ENCODE data around the gene CCDC38. TPM values are rescaled to one million over a fixed set of nuclear protein-coding genes. Genes with fewer than 3 reads are reported as not detected.
A peak's percentile ranks its signal among the peaks of the same experiment; 100 is the strongest.

Gene CCDC38
- total RNA-seq, 1 donor from 2014 or later: not detected

DNA sequence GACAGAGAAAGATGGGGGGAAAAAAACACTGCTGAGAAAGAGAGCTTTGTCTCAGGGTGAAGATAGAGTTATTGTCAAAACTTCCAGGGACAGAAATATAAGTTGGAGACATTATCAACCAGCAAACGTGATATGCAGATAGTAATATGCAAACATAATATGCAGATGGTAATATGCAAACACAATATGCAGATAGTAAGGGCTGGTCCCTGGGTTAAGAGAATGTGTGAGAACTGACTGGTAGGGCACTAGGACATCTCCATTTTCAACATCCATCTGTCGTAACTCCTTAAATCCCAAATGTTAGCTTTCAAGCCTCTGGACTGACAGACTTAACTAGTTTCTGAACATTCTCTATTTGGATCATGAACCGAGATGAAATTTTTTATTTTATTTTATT, 51.5 kb downstream of the CCDC38 start:
- DNase-seq (ENCODE audit: low spot score in 2 of 2) (no peak), FAIRE-seq (no peak)

- no peak for FAIRE-seq
- DNase-seq (ENCODE audit: low spot score in 2 of 2): no peak
Observed at GRCh38 chr12:95887311-95887710, 55.1 kb downstream of the CCDC38 start.

DNA sequence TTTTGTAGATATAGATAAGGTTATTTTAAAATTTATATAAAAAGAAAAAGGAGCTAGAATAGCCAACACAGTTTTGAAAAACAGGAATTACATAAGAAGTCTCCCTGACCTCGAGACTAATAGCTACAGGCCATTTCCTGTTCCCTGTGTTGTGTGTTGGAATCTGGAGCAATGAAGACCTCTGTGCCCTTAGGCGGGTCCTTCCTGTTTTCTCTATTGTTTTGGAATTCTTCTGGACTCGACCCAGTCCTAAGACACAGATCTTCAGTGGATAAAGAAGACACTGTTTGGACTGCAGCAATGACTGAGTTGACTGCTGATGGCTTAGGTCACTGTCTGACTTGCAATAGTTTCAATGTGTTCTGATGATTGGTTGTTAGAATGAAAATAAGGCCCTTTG, 57.4 kb downstream of the CCDC38 start:
- no peak for DNase-seq (ENCODE audit: low spot score in 2 of 2)
- no peak for FAIRE-seq

DNA sequence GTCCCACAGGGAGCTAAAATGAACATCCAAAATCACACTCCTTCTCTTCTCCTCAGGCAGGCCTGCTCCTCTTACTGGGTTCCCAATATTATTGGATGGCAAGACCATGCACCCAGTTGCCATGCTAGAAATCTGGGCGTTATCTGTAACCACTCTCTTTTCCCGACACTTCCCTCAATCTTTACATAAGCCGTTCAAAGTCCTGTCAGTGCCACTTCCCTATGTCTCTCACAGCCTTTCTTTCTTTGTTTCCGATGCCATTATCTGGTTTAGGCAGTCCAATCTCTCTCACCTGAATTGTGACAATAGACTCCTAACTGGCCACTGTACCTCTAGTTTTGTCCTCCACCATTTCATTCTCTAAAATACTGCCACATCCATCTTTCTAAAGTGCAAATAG, 59.5 kb downstream of the CCDC38 start:
- FAIRE-seq (no peak), DNase-seq (ENCODE audit: low spot score in 2 of 2) (no peak)

GRCh38 chr12:95882080-95882479, 60.3 kb downstream of the CCDC38 start:
- FAIRE-seq (no peak), DNase-seq (ENCODE audit: low spot score in 2 of 2) (no peak)

- DNase-seq (ENCODE audit: low spot score in 2 of 2): no peak
- peak; percentile 26 for FAIRE-seq
Observed at GRCh38 chr12:95881331-95881955, 61.0 kb downstream of the CCDC38 start.

DNA sequence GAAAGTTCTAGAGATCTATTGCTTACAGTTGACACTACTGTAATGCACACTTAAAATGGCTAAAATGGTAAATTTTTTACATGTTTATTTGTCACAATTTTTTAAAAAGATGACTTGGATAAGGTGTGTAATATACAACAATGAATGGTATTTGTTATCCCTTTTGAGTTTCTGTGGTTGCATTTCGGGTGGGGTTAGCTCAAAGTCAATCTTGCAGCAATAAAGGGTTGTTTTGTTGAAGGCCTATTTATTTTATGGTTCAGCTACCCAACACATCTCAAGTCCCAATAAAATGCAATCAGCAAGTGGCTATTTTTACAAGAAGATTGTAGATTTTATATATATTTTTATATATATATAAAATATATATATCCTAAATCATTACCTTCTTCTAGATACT, 61.5 kb downstream of the CCDC38 start:
- FAIRE-seq (no peak), DNase-seq (ENCODE audit: low spot score in 2 of 2) (no peak)

- FAIRE-seq: no peak
- no peak for DNase-seq (ENCODE audit: low spot score in 2 of 2)
Observed at GRCh38 chr12:95877622-95878021, 64.8 kb downstream of the CCDC38 start.

GRCh38 chr12:95874452-95874851, 68.0 kb downstream of the CCDC38 start:
- DNase-seq (ENCODE audit: low spot score in 2 of 2) (no peak), FAIRE-seq (no peak)

DNA sequence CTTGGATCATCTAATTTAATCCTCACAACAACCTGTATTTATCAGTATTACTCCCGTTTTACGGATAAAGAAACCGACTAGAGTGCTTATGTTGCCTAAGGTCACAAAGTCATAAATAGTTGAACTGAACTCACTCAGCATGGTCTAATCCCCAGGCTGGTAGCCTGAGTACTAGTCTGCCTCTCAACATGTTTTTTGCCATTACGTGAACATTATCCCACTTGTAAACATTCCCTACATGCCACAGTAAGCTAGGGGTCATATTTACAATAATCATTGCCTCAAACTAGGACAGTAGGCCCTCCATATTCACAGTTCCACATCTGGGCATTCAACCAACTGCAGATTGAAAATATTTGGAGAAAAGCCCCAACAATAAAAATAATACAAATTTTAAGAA, 71.5 kb downstream of the CCDC38 start:
- FAIRE-seq: no peak

DNA sequence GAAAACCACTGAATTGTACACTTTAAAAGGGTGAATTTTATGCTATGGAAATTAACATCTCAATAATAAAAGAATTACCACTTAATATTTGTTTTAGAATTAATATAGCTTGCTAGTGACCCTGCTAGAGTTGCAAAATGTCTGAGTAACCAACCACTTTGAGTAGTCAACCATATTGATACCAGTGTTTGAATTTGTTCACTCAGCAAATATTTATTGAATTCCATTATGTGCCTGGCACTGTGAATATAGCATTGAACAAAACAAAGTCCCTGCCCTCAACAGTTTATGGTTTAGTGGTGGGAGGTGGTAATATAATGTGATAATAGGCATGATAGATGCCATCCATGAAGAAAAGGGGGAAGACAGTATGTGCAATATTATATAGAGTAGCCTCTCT, 79.1 kb downstream of the CCDC38 start:
- no peak for DNase-seq (ENCODE audit: low spot score in 2 of 2)
- FAIRE-seq: no peak

More for the DNA sequence above, 71.5 kb downstream of the CCDC38 start:
- DNase-seq (ENCODE audit: low spot score in 2 of 2): no peak

DNA sequence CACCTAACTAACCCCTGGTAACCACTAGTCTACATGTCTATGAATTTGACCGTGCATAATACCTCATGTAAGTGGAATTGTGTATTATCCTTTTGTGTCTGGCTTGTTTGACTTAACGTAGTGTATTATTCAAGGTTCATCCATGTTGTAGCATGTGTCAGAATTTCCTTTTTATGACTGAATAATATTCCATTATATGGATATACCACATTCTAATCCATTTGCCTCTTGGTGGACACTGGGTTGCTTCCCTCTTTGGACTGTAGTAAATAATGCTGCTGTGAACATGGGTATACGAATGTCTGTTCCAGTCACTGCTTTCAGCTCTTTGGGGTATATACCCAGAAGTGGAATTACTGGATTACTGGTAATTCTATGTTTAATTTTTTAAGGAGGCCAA, 80.4 kb downstream of the CCDC38 start:
- FAIRE-seq: no peak
- no peak for DNase-seq (ENCODE audit: low spot score in 2 of 2)

DNA sequence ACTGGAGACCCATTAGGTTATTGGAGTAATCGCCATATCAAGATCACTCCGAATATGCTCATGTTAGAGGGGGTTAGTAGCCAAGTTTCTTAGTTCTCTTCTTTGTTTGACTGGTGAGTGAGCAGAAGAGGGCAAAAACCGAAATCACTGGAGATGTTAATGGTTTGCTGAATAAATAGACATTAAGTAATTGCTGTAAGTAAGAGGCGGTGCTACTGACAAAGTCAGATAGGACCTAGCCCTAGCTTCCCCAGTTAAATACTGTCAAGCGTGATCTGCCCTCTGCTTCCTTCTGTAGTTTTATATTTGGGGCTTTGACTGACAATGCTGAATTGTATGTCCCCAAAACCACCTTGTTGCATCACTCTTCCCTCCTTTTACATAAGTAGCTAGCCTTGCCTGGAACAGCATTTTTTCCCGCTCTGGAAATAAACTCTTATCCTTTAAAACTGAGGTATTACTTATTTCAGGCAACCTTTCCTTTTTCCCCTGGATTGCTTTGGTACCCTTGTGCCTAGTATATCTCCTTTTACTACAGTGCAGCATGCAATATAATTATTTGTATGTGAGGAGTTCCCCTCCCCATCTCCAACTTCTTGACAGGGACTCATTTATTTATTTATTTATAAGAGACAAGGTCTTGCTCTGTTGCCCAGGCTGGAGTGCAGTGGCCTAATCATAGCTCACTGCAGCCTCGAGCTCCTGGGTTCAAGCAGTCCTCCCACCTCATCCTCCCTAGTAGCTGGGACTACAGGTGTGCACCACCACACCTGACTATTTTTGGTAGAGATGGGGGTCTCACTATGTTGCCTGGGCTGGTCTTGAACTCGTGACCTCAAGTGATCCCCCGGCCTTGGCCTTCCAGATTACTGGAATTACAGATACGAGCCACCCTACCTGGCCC, 82.2 kb downstream of the CCDC38 start:
- FAIRE-seq (no peak), DNase-seq (ENCODE audit: low spot score in 2 of 2) (no peak)

DNA sequence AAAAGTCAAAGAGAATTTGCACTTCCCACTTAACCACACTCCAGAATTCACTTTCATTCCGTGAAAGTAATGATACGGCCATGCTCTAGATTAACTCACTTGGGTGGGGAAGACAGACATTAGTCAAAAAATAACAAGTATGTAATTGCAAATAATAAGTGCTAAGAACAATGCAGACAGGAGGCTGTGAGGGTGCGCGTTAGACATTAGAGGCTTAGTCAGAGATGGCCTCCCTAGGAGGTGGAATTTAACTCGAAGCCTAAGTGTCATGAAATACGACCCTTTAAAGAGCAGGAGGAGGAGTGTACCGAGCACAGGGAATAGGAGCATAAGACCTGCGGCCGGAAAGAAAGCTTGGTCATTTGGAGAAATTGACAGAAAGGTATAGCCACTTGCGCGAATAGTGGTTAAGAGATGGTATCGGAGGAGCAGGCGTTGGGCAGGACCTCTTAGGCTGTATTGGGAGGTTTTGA, 83.0 kb downstream of the CCDC38 start:
- FAIRE-seq (no peak), DNase-seq (ENCODE audit: low spot score in 2 of 2) (no peak)

DNA sequence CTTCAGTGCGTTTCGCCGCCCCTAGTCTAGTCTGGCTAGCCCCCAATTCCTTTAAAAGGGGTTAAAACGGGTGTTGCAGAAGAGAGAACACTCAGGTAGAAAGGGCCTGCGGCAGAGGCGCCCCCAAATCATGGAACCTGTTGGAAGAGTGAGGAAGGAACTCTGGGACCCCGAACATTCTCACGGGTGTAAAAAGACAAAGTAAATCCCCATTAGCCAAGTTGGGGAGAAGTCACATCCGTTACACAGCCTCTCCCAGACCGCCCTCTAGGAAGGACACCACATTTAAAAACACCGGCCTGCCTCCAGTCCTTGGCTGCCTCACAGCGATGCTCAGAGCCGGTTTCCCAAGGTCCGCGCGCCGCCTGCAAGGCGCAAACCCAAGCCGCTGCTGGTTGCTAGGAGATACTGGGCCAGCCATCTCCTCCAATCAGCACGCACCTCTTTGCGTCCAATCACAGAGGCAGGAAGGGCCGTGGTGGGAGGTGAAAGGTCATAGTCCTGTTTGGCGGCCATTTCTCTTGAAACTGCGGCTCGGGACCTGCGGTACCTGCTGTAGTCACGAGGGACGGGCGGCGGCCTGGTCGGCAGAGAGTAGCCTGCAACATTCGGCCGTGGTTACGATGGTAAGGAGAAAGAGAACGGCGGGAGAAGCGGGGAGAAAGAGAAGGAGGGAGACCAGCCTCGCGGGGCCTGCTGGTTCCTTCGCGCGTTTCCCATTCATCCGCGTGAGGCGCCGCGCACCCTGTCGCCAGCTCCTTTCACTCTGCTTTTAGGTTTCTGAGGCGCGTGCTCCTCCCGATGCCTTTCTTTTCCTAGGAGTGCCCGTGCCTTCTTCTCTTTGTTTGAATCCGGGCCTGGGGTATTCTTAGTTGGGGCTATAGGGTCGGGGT, 83.7 kb downstream of the CCDC38 start, which contains the start of gene SNRPF:
Gene SNRPF, plus strand, starts transcription at position 502 of the 893 bp plus-strand sequence. Its CDS starts 122 bp downstream, at position 624.
- FAIRE-seq (peak; percentile 49), DNase-seq (ENCODE audit: low spot score in 2 of 2) (peak; percentile 75 to 95)

GRCh38 chr12:95857799-95858198, 84.6 kb downstream of the CCDC38 start:
- DNase-seq (ENCODE audit: low spot score in 2 of 2) (no peak), FAIRE-seq (no peak)

DNA sequence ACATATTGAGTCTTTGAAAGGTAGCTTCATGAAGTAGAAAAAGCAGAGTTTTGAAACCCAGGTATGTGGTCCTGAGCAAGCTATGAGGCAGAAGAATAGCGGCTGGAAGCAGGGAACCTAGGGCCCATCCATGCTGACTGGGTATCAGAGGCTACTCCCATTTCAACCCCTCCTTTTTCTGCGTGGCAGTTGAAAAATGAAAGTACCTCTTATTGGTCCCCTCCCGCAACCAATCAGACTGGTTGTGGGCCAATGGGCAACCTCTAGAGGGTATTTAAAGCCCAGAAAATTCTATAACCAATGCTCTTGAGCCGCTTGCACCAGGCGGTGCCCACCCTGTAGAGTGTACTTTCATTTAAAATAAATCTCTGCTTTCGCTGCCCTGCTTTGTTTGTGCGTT, 85.3 kb downstream of the CCDC38 start:
- DNase-seq (ENCODE audit: low spot score in 2 of 2): no peak
- no peak for FAIRE-seq

DNA sequence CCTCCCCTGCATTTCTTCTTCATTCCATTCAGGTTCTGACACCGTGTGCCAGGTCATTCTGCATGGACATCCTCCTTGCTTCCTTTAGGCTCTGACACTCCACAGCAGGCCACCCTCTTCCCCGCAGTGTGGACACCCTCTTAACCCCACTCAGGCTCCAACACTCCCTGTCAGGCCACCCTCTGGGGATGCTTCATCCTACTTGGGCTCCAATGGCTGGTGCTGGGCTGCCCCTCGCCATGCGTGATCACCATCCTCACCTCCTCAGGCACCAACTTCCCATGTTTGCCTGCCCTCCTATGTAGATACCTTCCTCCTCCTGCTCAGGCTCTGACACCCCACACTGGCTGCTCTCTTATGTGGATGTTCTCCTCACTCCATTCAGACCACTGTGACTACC, 90.3 kb downstream of the CCDC38 start:
- no peak for FAIRE-seq
- no peak for DNase-seq (ENCODE audit: low spot score in 2 of 2)

DNA sequence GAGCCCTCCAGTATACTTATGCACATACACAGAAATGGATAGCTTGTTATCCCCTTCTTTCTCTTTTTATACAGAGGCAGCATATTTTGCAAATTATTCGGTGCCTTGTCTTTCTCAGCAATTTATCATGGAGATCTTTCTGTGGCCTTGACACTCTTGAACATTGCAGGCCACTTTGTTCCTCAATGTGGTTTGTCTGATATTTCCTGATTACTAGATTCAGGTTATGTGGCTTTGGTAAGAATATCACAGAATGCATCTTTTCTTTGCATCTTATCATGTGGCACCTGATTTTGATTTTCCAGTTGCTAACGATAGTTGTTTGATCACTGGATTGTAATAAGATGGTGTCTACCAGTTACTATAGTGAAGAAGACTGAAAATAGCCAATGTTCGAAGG, 90.8 kb downstream of the CCDC38 start:
- DNase-seq (ENCODE audit: low spot score in 2 of 2) (no peak), FAIRE-seq (no peak)

DNA sequence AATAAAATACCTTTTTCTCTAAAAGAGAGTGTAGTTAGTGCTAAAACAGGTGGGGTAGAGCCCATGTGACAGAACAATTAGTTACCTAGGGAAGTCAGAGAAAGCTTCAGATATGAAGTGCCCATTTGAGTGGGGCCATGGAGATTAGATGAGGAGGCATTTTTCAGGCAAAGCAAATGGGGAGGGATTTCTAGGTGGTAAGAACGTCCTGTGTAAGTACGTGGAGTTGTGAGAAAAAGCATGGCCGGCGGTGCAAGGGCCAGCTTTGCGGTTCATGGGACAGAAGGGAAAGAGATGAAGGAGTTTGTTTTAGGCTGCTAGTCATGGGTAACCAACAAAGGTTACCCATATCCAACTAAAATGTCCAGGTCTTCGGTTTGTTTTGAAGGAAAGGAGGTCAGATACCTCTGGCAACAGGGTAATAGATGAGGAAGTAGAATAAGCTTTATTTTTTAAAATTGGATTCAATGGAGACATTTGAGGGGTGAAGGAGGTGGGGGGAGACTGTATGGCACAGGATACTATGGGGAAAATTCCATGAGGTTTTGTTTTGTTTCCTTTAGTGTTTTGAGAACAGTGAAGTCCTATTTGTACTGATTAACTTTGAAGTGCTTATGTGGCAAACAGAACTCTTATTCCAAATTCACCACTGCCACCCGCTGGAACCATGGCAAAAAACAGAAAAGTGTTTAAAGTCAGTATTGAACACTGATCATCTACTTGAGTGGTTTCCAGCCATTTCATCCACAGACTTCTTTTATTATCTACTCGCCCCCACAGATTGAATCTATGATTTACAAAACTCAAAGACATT, 93.6 kb downstream of the CCDC38 start:
- DNase-seq (ENCODE audit: low spot score in 2 of 2) (peak in 1 of 2 donors; percentile 18), FAIRE-seq (no peak)

All from frontal cortex (tissue), 4 donors.